ENCODE measurements around the gene TAF3.

GRCh38 chr10:7794251-7795026, 23.9 kb upstream of the TAF3 start:
- TF ChIP-seq JUND (IDR thresholded peaks at IDR 0.05) (no peak), CTCF (IDR thresholded peaks at IDR 0.05) (no peak), FOXM1 (IDR thresholded peaks at IDR 0.05; ENCODE audit: low read depth) (no peak), RXRA (IDR thresholded peaks at IDR 0.05; ENCODE audit: borderline replicate concordance, low read depth) (no peak), PBX3 (IDR thresholded peaks at IDR 0.05) (no peak), SMC3 (IDR thresholded peaks at IDR 0.05; ENCODE audit: low read depth, low read length) (no peak), RAD21 (IDR thresholded peaks at IDR 0.05; ENCODE audit: low read length) (no peak), MXI1 (IDR thresholded peaks at IDR 0.05; ENCODE audit: low read depth, low read length) (no peak), YY1 (IDR thresholded peaks at IDR 0.05; ENCODE audit: low read depth) (no peak), TAF1 (IDR thresholded peaks at IDR 0.05; ENCODE audit: borderline replicate concordance, low read depth, low read length) (no peak), SIN3A (IDR thresholded peaks at IDR 0.05; ENCODE audit: borderline replicate concordance, low read depth, low read length) (no peak)
